Activated CD8-positive, alpha-beta T cell treated with anti-CD3 and anti-CD28 coated beads for 36 hours (primary cell): ENCODE results near the gene EPGN. TPM values are rescaled to one million over a fixed set of nuclear protein-coding genes. Genes with fewer than 3 reads are reported as not detected.

Source experiments
- ATAC-seq: fragments of 200-7000 bp; cut with Tn5 transposase; one replicate; pipeline ENCODE4 v1.10.0; 2021; ENCODE audit warnings: mild to moderate bottlenecking, moderate library complexity
- CTCF ChIA-PET: fragments of 350-600 bp; sonication (Branson Sonifier 250); formaldehyde crosslinking; loops from one replicate; lab custom pipeline; 2021; ENCODE audit warnings: antibody characterized with exemption; lab: Charles Lee
- POLR2A ChIA-PET: fragments of 350-600 bp; sonication (Branson Sonifier 250); formaldehyde crosslinking; loops from one replicate; lab custom pipeline; 2021; ENCODE audit warnings: antibody characterized with exemption; lab: Charles Lee
- DNase-seq: peaks from one replicate; pipeline ENCODE4 v3.0.0-alpha.2; 2020
- H3K27ac Mint-ChIP-seq: one replicate; pipeline ENCODE4 v1.8.0; 2021; ENCODE audit warnings: mild to moderate bottlenecking, mixed read lengths
- H3K27me3 Mint-ChIP-seq: one replicate; pipeline ENCODE4 v1.8.0; 2021; ENCODE audit warnings: mixed read lengths
- H3K36me3 Mint-ChIP-seq: one replicate; pipeline ENCODE4 v1.8.0; 2021; ENCODE audit warnings: low read depth, mixed read lengths
- H3K4me1 Mint-ChIP-seq: one replicate; pipeline ENCODE4 v1.8.0; 2021; ENCODE audit warnings: low read depth, mixed read lengths
- H3K4me3 Mint-ChIP-seq: one replicate; pipeline ENCODE4 v1.8.0; 2021; ENCODE audit warnings: mild to moderate bottlenecking, moderate library complexity, mixed read lengths
- H3K9me3 Mint-ChIP-seq: one replicate; pipeline ENCODE4 v1.8.0; 2021; ENCODE audit warnings: mixed read lengths
- intact Hi-C: fragments of 100-400 bp; cut with micrococcal nuclease; formaldehyde crosslinking; loops from one replicate; pipeline ENCODE4 v1.10.0; 2022
- total RNA-seq, 2 experiments: library from RNA; stranded (reverse); gene quantifications; one replicate each; pipeline ENCODE4 v1.2.3, GENCODE V29; 2021
- TF ChIP-seq, protein P1 (sequence below): fragments of 200-600 bp; IDR thresholded peaks from one replicate; pipeline ENCODE4 v1.8.0; 2022; ENCODE audit warnings: antibody characterized with exemption, mild to moderate bottlenecking

The EPGN gene
- total RNA-seq, 2 experiments from 2014 or later: not detected

DNA sequence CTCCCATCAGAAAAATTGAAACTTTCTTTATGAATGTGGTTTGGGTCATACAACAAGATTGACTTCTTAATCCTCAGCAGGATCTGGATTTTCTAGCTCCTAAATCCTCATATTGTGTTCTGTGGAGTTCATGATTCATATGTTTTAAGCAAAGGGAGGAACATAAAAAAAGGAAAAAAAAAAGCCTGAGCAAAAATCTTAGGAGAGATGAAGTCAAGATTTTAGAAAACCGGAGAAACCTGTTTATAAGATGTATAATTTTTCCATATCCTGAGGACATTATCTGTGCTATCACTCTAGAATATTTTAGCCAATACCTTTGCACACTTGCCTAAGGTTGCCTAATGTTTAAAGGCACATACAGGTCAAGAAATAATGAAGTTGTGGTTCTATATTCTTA is 49.7 kb downstream of the EPGN start:
- Mint-ChIP-seq H3K9me3 (no peaks in the 10 kb centered on the region), H3K27ac (no peak overlapping the region), H3K4me1 (no peaks in the 10 kb centered on the region), H3K27me3 (peaks cover 17% of the 10 kb centered on the region), H3K4me3 (no peak overlapping the region), H3K36me3 (no peaks in the 10 kb centered on the region)
- ATAC-seq (no peak), DNase-seq (no peak)
- intact Hi-C loops: no loop called here
- POLR2A ChIA-PET: no interaction called here
- CTCF ChIA-PET: interaction anchor here (1.7 kb wide), 1 partner anchor 13 kb away, joined by 9 read pairs; no protein-coding TSS in a partner anchor
- TF ChIP-seq, protein P1, sequence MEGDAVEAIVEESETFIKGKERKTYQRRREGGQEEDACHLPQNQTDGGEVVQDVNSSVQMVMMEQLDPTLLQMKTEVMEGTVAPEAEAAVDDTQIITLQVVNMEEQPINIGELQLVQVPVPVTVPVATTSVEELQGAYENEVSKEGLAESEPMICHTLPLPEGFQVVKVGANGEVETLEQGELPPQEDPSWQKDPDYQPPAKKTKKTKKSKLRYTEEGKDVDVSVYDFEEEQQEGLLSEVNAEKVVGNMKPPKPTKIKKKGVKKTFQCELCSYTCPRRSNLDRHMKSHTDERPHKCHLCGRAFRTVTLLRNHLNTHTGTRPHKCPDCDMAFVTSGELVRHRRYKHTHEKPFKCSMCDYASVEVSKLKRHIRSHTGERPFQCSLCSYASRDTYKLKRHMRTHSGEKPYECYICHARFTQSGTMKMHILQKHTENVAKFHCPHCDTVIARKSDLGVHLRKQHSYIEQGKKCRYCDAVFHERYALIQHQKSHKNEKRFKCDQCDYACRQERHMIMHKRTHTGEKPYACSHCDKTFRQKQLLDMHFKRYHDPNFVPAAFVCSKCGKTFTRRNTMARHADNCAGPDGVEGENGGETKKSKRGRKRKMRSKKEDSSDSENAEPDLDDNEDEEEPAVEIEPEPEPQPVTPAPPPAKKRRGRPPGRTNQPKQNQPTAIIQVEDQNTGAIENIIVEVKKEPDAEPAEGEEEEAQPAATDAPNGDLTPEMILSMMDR: no peak

- peaks cover 31% of the 10 kb centered on the region for H3K27me3 Mint-ChIP-seq
- no peak overlapping the region for H3K4me3 Mint-ChIP-seq
- POLR2A ChIA-PET: no interaction called here
- no peak overlapping the region for H3K27ac Mint-ChIP-seq
- no peaks in the 10 kb centered on the region for H3K36me3 Mint-ChIP-seq
- intact Hi-C loops: no loop called here
- ATAC-seq (no peak), DNase-seq (no peak)
- CTCF ChIA-PET: no interaction called here
- TF ChIP-seq, protein P1: no peak
- no peaks in the 10 kb centered on the region for H3K9me3 Mint-ChIP-seq
- peaks cover 10% of the 10 kb centered on the region for H3K4me1 Mint-ChIP-seq
Observed at GRCh38 chr4:74361671-74362070, 53.4 kb downstream of the EPGN start.

DNA sequence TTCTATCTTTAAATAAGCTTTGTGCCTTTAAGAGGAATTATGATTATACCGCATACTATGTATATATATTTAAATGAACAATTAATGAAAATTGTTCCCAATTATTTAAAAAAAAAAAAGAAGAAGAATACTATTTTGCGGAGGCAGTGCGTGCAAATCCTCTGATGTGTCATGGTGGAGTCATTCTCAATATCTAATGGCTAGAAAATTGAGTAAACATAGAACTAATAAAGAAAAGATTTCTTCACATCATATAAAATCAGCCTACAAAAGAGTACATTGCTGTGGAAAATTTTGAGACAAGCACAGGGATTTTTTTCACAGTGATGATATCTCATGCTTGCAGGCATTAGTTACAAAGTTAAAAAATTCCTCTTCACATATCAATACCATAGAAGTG is 54.1 kb downstream of the EPGN start:
- Mint-ChIP-seq H3K9me3 (no peaks in the 10 kb centered on the region), H3K27ac (no peak overlapping the region), H3K36me3 (no peaks in the 10 kb centered on the region), H3K4me3 (no peak overlapping the region), H3K4me1 (peaks cover 10% of the 10 kb centered on the region), H3K27me3 (peaks cover 28% of the 10 kb centered on the region)
- POLR2A ChIA-PET: no interaction called here
- ATAC-seq (no peak), DNase-seq (no peak)
- CTCF ChIA-PET: no interaction called here
- intact Hi-C loops: no loop called here
- TF ChIP-seq, protein P1: no peak

DNA sequence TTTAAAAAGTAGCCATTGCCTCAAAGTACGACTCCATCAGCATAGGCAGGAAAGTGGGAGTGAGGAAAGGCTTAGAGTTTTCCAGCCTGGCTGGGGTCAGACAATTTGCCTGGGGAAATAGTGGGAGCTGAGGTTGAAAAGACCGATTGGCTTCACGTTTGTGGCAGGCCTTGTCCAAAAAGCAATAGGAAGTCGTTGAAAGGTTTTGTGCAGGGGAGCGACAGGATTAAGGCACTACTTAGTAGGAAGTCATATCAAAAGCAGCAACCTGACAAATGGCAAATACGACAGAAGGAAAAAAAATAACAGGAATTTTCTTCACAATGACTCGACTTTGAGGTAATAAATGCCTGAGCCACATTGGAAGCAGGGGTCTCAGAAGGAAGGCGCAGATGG is 56.0 kb downstream of the EPGN start:
- DNase-seq (no peak), ATAC-seq (no peak)
- Mint-ChIP-seq H3K9me3 (no peaks in the 10 kb centered on the region), H3K36me3 (no peaks in the 10 kb centered on the region), H3K27ac (no peak overlapping the region), H3K4me1 (peaks cover 10% of the 10 kb centered on the region), H3K4me3 (no peak overlapping the region), H3K27me3 (peaks cover 27% of the 10 kb centered on the region)
- TF ChIP-seq, protein P1: no peak
- POLR2A ChIA-PET: interaction anchor here (0.6 kb wide), 1 partner anchor 37 kb away, joined by 3 read pairs; no protein-coding TSS in a partner anchor
- intact Hi-C loops: no loop called here
- CTCF ChIA-PET: no interaction called here

GRCh38 chr4:74364652-74365491 is 56.6 kb downstream of the EPGN start, which contains the start of gene EREG:
Gene EREG (plus strand): TSS chr4:74365145. CDS start chr4:74365309, 164 bp downstream.
- intact Hi-C loops: no loop called here
- Mint-ChIP-seq H3K27me3 (peaks cover 27% of the 10 kb centered on the region), H3K4me3 (peak within 1 kb of the TSS; percentile 53), H3K36me3 (no peaks in the 10 kb centered on the region), H3K4me1 (peaks cover 10% of the 10 kb centered on the region), H3K27ac (no peak within 1 kb of the TSS), H3K9me3 (no peaks in the 10 kb centered on the region)
- TF ChIP-seq, protein P1: no peak
- DNase-seq (peak; percentile 32), ATAC-seq (peak; percentile 65)
- ChIA-PET POLR2A (interaction anchor here (0.6 kb wide), 1 partner anchor 37 kb away, joined by 3 read pairs; no protein-coding TSS in a partner anchor), CTCF (interaction anchor here (1.3 kb wide), 1 partner anchor 44 kb away, joined by 3 read pairs; no protein-coding TSS in a partner anchor)
